GM12874 (cell line): ENCODE results near the gene SYPL1.

Experiments
- TF ChIP-seq, protein P1 (sequence below): IDR thresholded peaks from 2 replicates; pipeline ENCODE4 v1.5.1; 2011; ENCODE audit warnings: low read depth, mild to moderate bottlenecking, control low read depth, low read length, moderate library complexity; ENCODE audit not compliant: insufficient read depth

Gene SYPL1

GRCh38 chr7:106117786-106118544 lies 5.9 kb upstream of the SYPL1 start:
- TF ChIP-seq, protein P1, sequence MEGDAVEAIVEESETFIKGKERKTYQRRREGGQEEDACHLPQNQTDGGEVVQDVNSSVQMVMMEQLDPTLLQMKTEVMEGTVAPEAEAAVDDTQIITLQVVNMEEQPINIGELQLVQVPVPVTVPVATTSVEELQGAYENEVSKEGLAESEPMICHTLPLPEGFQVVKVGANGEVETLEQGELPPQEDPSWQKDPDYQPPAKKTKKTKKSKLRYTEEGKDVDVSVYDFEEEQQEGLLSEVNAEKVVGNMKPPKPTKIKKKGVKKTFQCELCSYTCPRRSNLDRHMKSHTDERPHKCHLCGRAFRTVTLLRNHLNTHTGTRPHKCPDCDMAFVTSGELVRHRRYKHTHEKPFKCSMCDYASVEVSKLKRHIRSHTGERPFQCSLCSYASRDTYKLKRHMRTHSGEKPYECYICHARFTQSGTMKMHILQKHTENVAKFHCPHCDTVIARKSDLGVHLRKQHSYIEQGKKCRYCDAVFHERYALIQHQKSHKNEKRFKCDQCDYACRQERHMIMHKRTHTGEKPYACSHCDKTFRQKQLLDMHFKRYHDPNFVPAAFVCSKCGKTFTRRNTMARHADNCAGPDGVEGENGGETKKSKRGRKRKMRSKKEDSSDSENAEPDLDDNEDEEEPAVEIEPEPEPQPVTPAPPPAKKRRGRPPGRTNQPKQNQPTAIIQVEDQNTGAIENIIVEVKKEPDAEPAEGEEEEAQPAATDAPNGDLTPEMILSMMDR, result no peak

DNA sequence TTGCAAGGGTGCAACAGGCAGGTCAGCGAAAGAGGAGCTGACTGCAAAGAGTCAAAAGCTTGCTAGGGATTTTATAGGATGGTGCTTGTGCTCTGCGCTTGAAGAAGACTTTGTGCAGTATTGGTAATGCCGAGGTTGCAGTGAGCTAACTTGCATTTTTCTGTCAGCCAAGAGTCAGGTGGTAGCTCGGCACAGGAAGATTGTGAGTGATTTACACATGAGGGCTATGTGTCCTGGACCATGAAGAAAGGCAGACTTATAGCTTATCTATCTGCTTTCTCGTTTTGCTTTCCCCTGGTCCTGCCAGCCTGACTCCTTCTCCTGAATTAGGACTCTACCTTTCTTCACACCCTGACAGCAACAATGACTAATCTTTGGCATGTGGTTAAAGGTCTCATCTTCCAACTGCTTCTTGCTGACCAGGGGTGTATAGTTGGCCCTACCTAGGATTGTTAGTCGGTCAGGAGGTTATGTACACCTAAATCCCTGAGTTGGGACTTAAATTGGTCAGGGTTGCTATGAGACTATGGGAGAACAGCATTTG lies 4.1 kb upstream of the SYPL1 start:
- TF ChIP-seq, protein P1, result no peak

DNA sequence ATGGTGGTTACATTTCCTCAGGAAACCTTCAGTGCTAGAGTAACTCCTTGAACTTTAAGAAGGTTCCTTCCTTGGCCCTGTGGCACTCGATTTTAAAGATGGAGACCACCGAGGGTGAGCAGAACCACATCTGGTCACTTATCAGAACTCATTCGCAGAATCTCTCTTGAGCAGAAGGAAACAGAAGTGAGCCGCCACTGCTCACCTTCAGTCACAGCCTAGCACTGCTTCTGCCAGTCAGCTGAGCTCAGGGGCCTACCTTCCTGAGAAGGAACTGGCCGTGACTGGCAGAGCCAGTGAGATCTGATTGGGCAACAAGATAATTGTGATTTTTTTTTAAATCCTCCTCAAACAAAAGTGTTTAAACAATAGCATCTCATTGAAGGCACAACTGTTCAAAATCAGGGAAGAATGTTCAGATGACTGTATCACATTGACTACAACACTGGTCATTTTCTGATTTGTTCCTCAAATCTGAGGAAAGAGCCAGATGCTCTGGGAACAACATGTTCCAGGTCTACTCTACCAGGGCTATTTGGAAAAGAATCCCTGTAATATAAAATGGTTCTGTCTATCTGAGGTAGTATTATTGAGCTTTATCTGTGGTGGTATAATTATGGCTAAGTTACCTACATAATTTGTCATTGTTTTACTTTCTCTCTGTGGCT lies 2.7 kb upstream of the SYPL1 start:
- TF ChIP-seq, protein P1, result no peak

DNA sequence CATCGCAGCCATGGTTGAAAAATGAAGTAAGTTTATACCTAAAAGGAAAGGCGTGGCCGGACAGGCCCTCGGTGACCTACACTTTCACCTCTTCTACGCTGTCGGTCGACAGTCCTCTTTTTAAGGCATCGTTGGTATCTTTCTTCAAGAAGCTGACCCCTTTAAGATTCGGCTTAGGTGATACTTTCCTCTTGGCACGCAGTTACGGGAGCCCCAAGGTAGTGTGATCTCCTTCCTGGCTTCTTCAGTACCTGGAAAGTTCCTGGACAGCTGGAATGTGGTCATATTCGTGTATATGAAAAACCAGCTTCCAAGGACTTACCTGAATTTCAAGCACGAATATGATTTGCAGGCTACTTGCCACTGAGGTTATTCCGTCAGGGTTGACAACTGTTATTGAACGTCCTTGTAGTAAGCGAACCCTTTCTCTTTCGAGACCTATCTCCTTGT lies 885 bp upstream of the SYPL1 start:
- TF ChIP-seq, protein P1, result no peak

GRCh38 chr7:106111655-106112117 lies 426 bp downstream of the SYPL1 start:
- TF ChIP-seq, protein P1, result no peak

DNA sequence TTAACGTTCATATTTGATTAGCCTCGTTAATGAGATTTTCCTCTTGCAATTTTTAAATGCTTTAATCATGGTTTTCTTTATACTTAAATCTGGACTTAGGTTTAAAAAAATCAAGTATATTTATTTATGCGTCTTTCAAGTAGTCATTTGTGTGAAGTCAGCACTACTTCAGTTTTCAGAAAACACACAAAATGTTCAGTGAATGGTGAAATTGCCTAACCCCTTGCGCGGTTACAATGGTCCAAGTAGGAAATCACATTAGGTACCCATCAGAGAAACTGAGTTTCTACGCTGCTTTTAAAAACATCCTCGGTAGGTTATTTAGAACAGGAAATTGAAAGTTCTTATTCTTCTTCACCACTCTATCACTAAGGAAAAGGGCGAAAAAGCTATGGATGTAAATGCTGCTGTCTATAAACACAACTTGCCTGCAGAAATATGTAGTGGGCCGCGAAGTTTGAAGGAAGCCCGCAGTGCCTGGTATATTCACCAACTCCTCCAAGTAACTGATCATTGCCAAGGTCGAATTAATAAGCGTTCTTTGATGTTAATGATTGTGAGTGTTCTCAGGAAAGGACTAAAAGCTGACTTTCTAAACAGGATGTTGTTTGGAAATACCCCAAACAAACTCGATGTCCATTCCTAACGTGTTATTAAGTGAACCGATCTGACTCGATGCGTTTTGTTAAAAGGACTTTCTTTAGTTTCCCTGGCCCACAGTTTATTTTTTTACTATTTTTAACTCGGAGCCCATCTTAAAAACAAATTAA lies 1.0 kb downstream of the SYPL1 start:
- TF ChIP-seq, protein P1, result no peak

GRCh38 chr7:106110238-106110560 lies 1.9 kb downstream of the SYPL1 start:
- TF ChIP-seq, protein P1, result no peak
